Measurements from ENCODE around the gene CDK13.

The CDK13 gene

GRCh38 chr7:39948956-39949928, 814 bp upstream of the CDK13 start:
- TF ChIP-seq, protein P1, sequence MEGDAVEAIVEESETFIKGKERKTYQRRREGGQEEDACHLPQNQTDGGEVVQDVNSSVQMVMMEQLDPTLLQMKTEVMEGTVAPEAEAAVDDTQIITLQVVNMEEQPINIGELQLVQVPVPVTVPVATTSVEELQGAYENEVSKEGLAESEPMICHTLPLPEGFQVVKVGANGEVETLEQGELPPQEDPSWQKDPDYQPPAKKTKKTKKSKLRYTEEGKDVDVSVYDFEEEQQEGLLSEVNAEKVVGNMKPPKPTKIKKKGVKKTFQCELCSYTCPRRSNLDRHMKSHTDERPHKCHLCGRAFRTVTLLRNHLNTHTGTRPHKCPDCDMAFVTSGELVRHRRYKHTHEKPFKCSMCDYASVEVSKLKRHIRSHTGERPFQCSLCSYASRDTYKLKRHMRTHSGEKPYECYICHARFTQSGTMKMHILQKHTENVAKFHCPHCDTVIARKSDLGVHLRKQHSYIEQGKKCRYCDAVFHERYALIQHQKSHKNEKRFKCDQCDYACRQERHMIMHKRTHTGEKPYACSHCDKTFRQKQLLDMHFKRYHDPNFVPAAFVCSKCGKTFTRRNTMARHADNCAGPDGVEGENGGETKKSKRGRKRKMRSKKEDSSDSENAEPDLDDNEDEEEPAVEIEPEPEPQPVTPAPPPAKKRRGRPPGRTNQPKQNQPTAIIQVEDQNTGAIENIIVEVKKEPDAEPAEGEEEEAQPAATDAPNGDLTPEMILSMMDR (IDR thresholded peaks at IDR 0.05; ENCODE audit: low read depth, low read length), result no peak
- peak overlapping the region; percentile 77 for H3K4me3 ChIP-seq (ENCODE audit: low read depth, low read length)

DNA sequence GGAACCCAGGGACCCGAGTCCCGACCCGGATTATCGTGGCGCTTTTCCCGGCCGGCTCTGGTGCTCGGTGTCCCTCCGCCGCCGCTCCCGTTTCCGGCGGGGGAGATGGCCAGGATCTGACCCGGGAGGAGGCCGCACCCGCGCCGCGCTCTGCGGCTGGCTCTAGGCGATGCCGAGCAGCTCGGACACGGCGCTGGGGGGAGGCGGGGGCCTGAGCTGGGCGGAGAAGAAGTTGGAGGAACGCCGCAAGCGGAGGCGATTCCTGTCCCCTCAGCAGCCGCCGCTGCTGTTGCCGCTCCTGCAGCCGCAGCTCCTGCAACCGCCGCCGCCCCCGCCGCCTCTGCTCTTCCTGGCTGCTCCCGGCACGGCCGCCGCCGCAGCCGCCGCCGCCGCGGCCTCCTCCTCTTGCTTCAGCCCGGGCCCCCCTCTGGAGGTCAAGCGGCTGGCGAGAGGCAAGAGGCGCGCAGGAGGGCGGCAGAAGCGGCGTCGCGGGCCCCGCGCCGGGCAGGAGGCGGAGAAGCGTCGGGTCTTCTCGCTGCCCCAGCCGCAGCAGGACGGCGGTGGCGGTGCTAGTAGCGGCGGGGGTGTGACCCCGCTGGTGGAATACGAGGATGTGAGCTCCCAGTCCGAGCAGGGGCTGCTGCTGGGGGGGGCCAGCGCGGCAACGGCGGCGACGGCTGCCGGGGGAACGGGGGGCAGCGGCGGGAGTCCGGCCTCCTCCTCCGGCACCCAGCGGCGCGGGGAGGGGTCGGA, 593 bp downstream of the CDK13 start:
- peak overlapping the region; percentile 77 for H3K4me3 ChIP-seq (ENCODE audit: low read depth, low read length)
- TF ChIP-seq, protein P1 (IDR thresholded peaks at IDR 0.05; ENCODE audit: low read depth, low read length), result no peak

DNA sequence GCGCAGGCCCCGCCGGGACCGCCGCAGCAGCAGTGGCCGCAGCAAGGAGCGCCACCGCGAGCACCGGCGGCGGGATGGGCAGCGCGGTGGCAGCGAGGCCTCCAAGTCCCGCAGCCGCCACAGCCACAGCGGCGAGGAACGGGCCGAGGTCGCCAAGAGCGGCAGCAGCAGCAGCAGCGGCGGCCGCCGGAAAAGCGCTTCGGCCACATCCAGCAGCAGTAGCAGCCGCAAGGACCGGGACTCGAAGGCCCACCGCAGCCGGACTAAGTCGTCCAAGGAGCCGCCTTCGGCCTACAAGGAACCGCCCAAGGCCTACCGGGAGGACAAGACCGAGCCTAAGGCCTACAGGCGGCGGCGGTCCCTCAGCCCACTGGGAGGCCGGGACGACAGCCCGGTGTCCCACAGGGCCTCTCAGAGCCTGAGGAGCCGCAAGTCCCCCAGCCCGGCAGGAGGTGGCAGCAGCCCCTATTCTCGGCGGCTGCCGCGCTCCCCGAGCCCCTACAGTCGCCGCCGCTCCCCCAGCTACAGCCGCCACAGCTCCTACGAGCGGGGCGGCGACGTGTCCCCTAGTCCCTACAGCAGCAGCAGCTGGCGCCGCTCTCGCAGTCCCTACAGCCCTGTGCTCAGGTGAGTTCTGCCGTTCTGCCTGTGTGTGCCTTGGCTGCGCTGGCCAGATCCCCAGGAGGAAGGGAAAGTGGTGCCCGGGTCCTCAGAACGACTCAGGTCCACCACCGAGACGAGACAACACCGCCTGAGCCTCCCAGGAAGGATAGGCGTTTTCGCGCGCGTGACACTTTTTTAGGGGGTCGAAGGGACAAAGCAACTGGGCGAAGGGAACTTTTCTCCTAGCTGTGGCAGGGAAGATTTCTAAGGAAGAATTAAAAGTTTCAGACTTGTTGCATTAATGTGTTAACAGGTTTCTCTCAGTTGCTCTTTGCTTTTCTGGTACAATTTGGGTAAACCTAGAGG, 1.5 kb downstream of the CDK13 start:
- H3K4me3 ChIP-seq (ENCODE audit: low read depth, low read length), result peak overlapping the region; percentile 77
- TF ChIP-seq, protein P1 (IDR thresholded peaks at IDR 0.05; ENCODE audit: low read depth, low read length), result no peak

DNA sequence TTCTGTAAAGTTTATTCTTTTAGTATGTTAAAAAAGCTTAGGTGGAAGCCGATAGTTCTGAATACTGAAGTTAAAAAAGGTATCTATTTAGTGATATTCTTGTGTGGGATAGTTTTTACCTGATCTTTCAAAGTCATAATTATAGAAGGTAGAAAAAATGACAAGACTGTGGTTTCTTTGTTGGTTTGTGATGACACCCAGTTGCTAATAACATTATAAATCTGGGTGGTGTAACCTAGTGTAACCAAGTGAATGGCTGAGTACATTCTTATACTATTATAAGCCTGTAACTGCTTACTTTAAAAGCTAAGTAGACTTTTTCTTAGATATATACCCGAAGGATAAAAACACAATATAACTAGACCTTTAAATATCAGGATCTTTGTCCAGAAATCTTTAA, 2.3 kb downstream of the CDK13 start:
- TF ChIP-seq, protein P1 (IDR thresholded peaks at IDR 0.05; ENCODE audit: low read depth, low read length), result no peak
- peak overlapping the region; percentile 77 for H3K4me3 ChIP-seq (ENCODE audit: low read depth, low read length)

- TF ChIP-seq, protein P1 (IDR thresholded peaks at IDR 0.05; ENCODE audit: low read depth, low read length), result no peak
- peak overlapping the region; percentile 77 for H3K4me3 ChIP-seq (ENCODE audit: low read depth, low read length)
Observed at GRCh38 chr7:39952803-39953202, 2.7 kb downstream of the CDK13 start.

DNA sequence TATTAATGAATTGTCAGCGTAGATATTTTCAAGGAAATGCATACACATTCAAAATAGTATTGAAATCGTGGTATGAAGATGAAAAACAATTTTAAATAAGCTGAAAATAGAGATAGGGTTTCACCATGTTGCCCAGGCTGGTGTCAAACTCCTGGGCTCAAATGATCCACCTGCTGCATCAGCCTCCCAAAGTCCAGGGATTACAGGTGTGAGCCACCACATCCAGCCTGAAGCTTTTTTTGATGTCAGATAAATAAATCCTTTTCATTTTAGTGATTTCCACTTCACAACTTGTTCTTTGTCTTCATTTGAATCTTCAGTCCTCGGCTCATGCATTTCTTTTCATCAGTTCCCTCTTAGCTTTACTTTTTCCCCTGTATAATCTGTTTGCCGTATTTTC, 4.6 kb downstream of the CDK13 start:
- no peak overlapping the region for H3K4me3 ChIP-seq (ENCODE audit: low read depth, low read length)
- TF ChIP-seq, protein P1 (IDR thresholded peaks at IDR 0.05; ENCODE audit: low read depth, low read length), result no peak
